COR-L47 (cell line): ENCODE data around the gene DNAJC5G.

ENCODE experiments used
- DNase-seq: peaks from one replicate; lab custom pipeline; 2025; lab: John Stamatoyannopoulos, UW

The DNAJC5G gene

GRCh38 chr2:27275211-27276150 lies at the start of gene DNAJC5G:
Gene DNAJC5G (plus strand): TSS chr2:27275433. CDS start chr2:27276729, 1,296 bp downstream.
- no peak for DNase-seq

GRCh38 chr2:27225526-27225925 lies 49.7 kb upstream of the DNAJC5G start:
- no peak for DNase-seq

- no peak for DNase-seq
Observed at GRCh38 chr2:27227501-27227900, 47.7 kb upstream of the DNAJC5G start.

GRCh38 chr2:27231921-27232320 lies 43.3 kb upstream of the DNAJC5G start:
- no peak for DNase-seq

- DNase-seq = no peak
Observed at GRCh38 chr2:27233341-27233740, 41.9 kb upstream of the DNAJC5G start.

GRCh38 chr2:27236136-27236535 lies 39.1 kb upstream of the DNAJC5G start:
- no peak for DNase-seq

GRCh38 chr2:27236626-27237025 lies 38.6 kb upstream of the DNAJC5G start:
- DNase-seq = no peak

GRCh38 chr2:27237341-27237945 lies 37.8 kb upstream of the DNAJC5G start:
- DNase-seq = no peak

GRCh38 chr2:27238976-27239375 lies 36.3 kb upstream of the DNAJC5G start:
- DNase-seq = no peak

- DNase-seq = no peak
Observed at GRCh38 chr2:27240406-27240805, 34.8 kb upstream of the DNAJC5G start.

- no peak for DNase-seq
Observed at GRCh38 chr2:27241761-27242613, 33.2 kb upstream of the DNAJC5G start.

- no peak for DNase-seq
Observed at GRCh38 chr2:27242614-27242951, 32.6 kb upstream of the DNAJC5G start.

GRCh38 chr2:27243391-27244130 lies 31.7 kb upstream of the DNAJC5G start:
- DNase-seq = no peak

- DNase-seq = no peak
Observed at GRCh38 chr2:27245116-27245515, 30.1 kb upstream of the DNAJC5G start.

- DNase-seq = no peak
Observed at GRCh38 chr2:27245626-27246025, 29.6 kb upstream of the DNAJC5G start.

- DNase-seq = no peak
Observed at GRCh38 chr2:27247893-27248292, 27.3 kb upstream of the DNAJC5G start.

GRCh38 chr2:27249159-27249890 lies 25.9 kb upstream of the DNAJC5G start:
- no peak for DNase-seq

- peak; percentile 31 for DNase-seq
Observed at GRCh38 chr2:27249891-27250651, 25.2 kb upstream of the DNAJC5G start.

- no peak for DNase-seq
Observed at GRCh38 chr2:27250652-27251379, 24.4 kb upstream of the DNAJC5G start.

GRCh38 chr2:27251766-27252165 lies 23.5 kb upstream of the DNAJC5G start:
- no peak for DNase-seq
